ENCODE data around the gene CFAP97D2.
"Not testable (repeated sequence)": the region's sequence is repeated elsewhere in the genome, so short reads cannot be mapped to it uniquely, and the experiment has no call there.

The CFAP97D2 gene

DNA sequence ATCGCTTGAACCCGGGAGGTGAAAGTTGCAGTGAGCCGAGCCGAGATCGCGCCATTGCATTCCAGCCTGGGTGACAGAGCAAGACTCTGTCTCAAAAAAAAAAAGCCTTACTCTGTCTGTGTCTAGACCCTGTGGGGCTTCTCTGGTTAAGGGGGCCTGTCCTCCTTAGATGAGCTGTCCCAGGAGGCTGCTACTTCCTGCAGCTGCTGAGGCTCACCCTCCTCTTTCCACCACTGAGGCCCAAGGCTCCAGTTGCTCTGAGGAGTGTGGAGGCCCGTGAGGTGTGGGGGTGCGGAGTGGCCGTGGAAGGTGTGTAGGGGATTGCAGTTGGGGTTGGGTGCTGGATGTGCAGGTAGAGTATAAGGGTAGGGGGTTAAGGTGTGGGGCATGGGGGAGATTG, 24.6 kb upstream of the CFAP97D2 start:
- in situ Hi-C loops (cut with HindIII; ENCODE audit: low pct_ligation_motif_present, low pct_unique_long_range_greater_than_20kb, low sequenced_read_pairs), result no loop called here
- DNase-seq, result no peak

DNA sequence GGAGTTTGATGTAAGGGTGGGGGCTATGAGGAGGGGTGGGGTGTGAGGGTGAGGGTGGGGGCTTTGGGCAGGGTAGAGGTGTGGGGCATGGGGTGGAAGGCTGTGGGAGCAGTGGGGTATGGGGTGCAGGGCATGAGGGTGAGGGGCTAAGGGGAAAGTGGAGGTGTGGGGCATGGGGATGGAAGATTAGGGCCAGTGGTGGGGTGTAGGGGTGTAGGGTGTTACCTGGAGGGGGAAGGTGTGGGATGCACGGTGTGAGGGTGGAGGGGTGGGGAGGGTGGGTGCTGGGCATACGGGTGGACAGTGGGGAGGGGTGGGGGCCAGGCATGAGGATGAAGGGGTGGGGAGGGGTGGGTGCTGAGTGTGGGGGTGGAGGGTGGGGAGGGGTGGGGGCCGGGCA, 23.7 kb upstream of the CFAP97D2 start:
- in situ Hi-C loops (cut with HindIII; ENCODE audit: low pct_ligation_motif_present, low pct_unique_long_range_greater_than_20kb, low sequenced_read_pairs), result no loop called here

GRCh38 chr13:114155926-114156883, 22.9 kb upstream of the CFAP97D2 start:
- in situ Hi-C loops (cut with HindIII; ENCODE audit: low pct_ligation_motif_present, low pct_unique_long_range_greater_than_20kb, low sequenced_read_pairs), result no loop called here
- DNase-seq, result no peak

More for the DNA sequence above, 23.7 kb upstream of the CFAP97D2 start:
- DNase-seq, result no peak

GRCh38 chr13:114157869-114158495, 21.1 kb upstream of the CFAP97D2 start:
- in situ Hi-C loops (cut with HindIII; ENCODE audit: low pct_ligation_motif_present, low pct_unique_long_range_greater_than_20kb, low sequenced_read_pairs), result no loop called here
- no peak for DNase-seq

DNA sequence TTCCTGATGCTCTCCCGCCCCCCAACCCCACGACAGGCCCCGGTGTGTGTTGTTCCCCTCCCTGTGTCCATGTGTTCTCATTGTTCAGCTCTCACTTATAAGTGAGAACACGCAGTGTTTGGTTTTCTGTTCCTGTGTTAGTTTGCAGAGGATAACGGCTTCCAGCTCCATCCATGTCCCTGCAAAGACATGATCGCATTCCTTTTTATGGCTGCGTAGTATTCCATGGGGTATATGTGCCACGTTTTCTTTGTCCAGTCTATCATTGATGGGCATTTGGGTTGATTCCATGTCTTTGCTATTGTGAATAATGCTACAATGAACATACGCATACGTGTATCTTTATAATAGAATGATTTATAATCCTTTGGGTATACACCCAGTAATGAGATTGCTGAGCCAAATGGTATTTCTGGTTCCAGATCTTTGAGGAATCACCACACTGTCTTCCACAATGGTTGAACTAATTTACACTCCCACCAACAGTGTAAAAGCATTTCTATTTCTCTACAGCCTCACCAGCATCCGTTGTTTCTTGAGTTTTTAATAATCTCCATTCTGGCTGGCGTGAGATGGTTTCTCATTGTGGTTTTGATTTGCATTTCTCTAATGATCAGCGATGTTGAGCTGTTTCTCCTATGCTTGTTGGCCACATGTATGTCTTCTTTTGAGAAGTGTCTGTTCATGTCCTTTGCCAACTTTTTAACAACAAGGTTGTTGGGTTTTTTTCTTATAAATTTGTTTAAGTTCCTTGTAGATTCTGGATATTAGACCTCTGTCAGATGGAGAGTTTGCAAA, 20.0 kb upstream of the CFAP97D2 start:
- DNase-seq; in situ Hi-C loops (cut with HindIII; ENCODE audit: low pct_ligation_motif_present, low pct_unique_long_range_greater_than_20kb, low sequenced_read_pairs): not testable (repeated sequence)

DNA sequence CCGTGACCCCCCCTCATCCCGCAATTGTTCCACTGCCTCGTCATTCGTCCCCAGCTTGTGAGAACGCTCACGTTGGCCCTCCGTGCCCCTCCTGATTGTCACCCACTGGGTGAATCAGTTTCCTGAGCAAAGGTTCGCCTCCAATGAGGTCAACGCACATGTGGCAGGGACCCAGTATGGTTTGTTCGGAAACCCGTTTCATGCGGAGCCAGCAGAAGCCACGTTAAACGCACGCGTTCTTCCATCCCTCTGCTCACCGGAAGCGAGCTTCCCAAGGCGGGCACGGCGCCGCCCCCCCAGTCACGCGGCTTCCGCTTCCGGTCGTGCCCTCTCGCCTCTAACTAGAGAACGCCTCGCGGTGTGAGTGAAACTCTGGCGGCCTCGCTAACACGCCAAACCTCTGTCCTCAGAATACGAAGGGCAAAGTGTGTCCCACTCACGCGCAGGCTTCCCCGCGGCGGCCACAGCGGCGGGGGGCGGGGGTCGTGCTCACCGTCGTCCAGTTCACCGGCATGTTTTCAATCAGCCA, 18.0 kb upstream of the CFAP97D2 start:
- in situ Hi-C loops (cut with HindIII; ENCODE audit: low pct_ligation_motif_present, low pct_unique_long_range_greater_than_20kb, low sequenced_read_pairs), result no loop called here
- DNase-seq, result no peak

- in situ Hi-C loops (cut with HindIII; ENCODE audit: low pct_ligation_motif_present, low pct_unique_long_range_greater_than_20kb, low sequenced_read_pairs), result no loop called here
- no peak for DNase-seq
These were observed 17.2 kb upstream of the CFAP97D2 start for GRCh38 chr13:114161644-114162532.

DNA sequence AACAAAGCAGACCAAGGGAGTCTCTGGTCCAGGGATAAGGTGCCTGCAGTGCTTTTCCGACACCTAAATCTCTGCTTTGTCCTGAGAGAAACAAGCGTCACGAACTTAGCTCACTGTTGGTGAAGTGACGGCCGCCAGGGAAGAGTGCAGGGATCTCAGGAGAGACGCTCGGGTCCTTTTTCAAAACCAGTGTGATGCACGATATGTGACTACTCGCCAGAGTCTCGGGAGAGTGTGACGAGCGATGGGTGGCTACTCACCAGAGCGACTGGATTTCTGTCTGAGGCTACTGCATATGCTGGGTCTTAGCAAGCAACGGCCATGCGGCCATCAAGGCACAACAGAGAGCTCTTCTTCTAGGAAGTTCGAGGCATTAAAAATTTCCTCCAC, 16.5 kb upstream of the CFAP97D2 start:
- in situ Hi-C loops (cut with HindIII; ENCODE audit: low pct_ligation_motif_present, low pct_unique_long_range_greater_than_20kb, low sequenced_read_pairs), result no loop called here
- DNase-seq, result no peak

- DNase-seq, result no peak
- in situ Hi-C loops (cut with HindIII; ENCODE audit: low pct_ligation_motif_present, low pct_unique_long_range_greater_than_20kb, low sequenced_read_pairs), result no loop called here
These were observed 15.0 kb upstream of the CFAP97D2 start for GRCh38 chr13:114164053-114164452.

GRCh38 chr13:114164681-114165429, 14.2 kb upstream of the CFAP97D2 start:
- DNase-seq, result no peak
- in situ Hi-C loops (cut with HindIII; ENCODE audit: low pct_ligation_motif_present, low pct_unique_long_range_greater_than_20kb, low sequenced_read_pairs), result no loop called here

DNA sequence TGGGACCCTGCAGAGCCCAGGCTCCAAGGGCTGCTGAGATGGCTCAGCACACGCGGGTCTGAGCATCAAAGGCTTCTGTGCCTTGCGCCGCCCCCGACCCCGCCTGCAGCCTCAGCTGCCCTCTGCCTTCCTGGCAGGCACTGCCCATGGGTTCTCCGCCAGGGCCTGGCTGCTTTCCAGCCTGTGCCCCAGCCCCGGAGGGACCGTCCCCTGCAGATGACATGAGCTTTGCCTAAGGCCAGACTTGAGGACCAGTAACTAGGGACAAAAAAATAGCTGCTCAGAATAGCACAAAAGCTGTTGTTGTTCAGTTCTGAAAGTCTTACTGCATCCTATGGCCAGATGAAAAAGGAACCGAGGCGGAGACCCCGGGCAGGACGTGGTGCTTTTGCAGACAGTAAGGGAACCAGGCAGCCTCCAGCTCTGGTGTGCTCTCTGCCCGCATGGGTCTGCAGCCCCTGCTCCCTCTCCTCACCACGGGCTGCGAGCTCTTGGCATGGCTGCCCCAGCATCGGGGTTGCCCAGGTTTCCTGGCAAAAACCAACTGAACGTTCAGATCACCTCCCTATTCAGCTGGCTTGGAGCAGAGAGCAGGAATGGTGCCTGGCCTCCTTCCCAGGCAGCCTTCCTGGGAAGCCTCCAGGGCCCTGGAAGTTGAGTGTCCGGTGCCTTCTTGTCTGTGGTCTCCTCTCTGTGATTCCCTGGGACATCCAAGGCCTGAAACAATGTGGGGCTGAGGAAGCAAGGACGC, 12.5 kb upstream of the CFAP97D2 start:
- in situ Hi-C loops (cut with HindIII; ENCODE audit: low pct_ligation_motif_present, low pct_unique_long_range_greater_than_20kb, low sequenced_read_pairs), result no loop called here
- no peak for DNase-seq

- in situ Hi-C loops (cut with HindIII; ENCODE audit: low pct_ligation_motif_present, low pct_unique_long_range_greater_than_20kb, low sequenced_read_pairs), result no loop called here
These were observed 11.6 kb upstream of the CFAP97D2 start for GRCh38 chr13:114167426-114167825.

GRCh38 chr13:114167885-114168284, 11.2 kb upstream of the CFAP97D2 start:
- no peak for DNase-seq
- in situ Hi-C loops (cut with HindIII; ENCODE audit: low pct_ligation_motif_present, low pct_unique_long_range_greater_than_20kb, low sequenced_read_pairs), result no loop called here

More at GRCh38 chr13:114167426-114167825, 11.6 kb upstream of the CFAP97D2 start:
- DNase-seq, result no peak

DNA sequence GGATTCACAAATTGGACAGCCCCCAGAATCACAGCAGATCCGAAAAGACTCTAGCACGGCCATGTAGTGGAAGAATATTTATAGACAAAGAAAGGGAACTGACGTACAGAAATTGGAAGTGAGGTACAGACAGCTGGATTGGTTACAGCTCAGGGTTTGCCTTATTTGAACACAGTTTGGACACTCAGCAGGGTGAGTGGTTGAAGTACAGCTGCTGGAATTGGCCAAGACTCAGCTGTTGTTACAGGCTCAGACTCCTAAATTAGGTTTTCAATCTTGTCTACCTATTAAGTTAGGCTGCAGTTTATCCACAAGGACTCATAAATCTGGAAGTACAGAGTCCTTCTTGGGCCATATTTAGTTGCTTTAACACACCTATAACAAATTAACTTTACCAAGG, 5.8 kb upstream of the CFAP97D2 start:
- in situ Hi-C loops (cut with HindIII; ENCODE audit: low pct_ligation_motif_present, low pct_unique_long_range_greater_than_20kb, low sequenced_read_pairs), result no loop called here
- DNase-seq, result no peak

DNA sequence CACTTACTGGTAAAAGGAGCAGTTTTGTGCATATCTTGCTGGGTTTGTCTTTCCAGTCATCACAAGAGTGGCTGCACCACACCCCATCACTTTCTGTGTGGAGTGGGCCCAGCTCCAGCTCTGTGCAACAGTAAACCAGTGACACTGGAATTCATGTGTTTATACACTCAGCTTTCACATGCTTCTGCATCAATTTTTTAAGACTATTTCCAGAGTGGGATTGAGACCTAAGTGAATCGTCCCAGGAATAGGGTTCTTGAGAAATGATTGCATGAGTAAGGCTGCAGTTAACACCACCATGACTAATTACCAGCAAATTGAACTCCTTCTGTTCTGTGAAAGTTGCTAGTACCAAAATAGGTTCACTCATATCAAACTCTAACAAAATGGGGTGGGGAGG, 5.3 kb upstream of the CFAP97D2 start:
- DNase-seq, result no peak

DNA sequence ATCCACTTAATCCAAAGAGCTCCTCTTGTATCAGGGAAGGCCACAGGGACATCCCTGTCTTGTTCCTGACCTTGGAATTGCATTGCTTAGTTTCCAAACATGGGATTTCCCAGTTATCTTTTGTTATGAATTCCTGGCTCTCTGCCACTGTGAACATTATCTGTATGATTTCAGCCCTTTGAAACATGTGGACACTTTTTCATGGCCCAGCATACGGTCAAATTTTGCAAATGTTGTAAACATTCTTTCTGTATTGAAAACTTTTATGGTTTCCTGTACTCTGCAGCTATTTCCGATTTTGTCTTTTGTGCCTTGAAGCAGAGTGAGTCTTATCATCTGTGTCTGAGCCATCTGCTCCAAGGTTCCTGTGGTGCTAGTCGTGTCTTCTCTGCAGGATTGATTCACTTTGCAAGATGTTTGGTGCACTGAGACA, 4.5 kb upstream of the CFAP97D2 start:
- DNase-seq, result no peak
- in situ Hi-C loops (cut with HindIII; ENCODE audit: low pct_ligation_motif_present, low pct_unique_long_range_greater_than_20kb, low sequenced_read_pairs), result no loop called here

More for the DNA sequence above, 5.3 kb upstream of the CFAP97D2 start:
- in situ Hi-C loops (cut with HindIII; ENCODE audit: low pct_ligation_motif_present, low pct_unique_long_range_greater_than_20kb, low sequenced_read_pairs), result no loop called here

All from ACHN (cell line).